ENCODE results near the gene LHPP. TPM values are rescaled to one million over a fixed set of nuclear protein-coding genes. Genes with fewer than 3 reads are reported as not detected.

Gene LHPP
- total RNA-seq, 1 experiment from 2014 or later, result 3.7 TPM

GRCh38 chr10:124605856-124606812 is 144.5 kb downstream of the LHPP start:
- no TSS peak for BruUV-seq (replicated peaks)
- Mint-ChIP-seq H3K36me3 (ENCODE audit: insufficient read depth, unreplicated experiment) (no peaks in the 10 kb centered on the region), H3K9me3 (ENCODE audit: unreplicated experiment) (no peaks in the 10 kb centered on the region), H3K4me1 (ENCODE audit: insufficient read depth, unreplicated experiment) (no peaks in the 10 kb centered on the region), H3K27me3 (ENCODE audit: insufficient read depth, unreplicated experiment) (no peaks in the 10 kb centered on the region), H3K4me3 (ENCODE audit: unreplicated experiment) (no peak overlapping the region), H3K27ac (ENCODE audit: low read depth, unreplicated experiment) (no peak overlapping the region)
- no peak for TF ChIP-seq CTCF (IDR thresholded peaks at IDR 0.05; ENCODE audit: unreplicated experiment)
- POLR2A ChIA-PET, result no interaction called here
- intact Hi-C loops (cut with micrococcal nuclease), result no loop called here
- CTCF ChIA-PET, result no interaction called here
- no peak for DNase-seq (ENCODE audit: unreplicated experiment)

- CTCF ChIA-PET, result no interaction called here
Measured at GRCh38 chr10:124606822-124607221, 145.2 kb downstream of the LHPP start.

GRCh38 chr10:124607693-124608092 is 146.1 kb downstream of the LHPP start:
- H3K36me3 Mint-ChIP-seq (ENCODE audit: insufficient read depth, unreplicated experiment), result peaks cover 5% of the 10 kb centered on the region
- no peaks in the 10 kb centered on the region for H3K9me3 Mint-ChIP-seq (ENCODE audit: unreplicated experiment)
- H3K27me3 Mint-ChIP-seq (ENCODE audit: insufficient read depth, unreplicated experiment), result no peaks in the 10 kb centered on the region
- no peak for DNase-seq (ENCODE audit: unreplicated experiment)
- TF ChIP-seq CTCF (IDR thresholded peaks at IDR 0.05; ENCODE audit: unreplicated experiment), result no peak
- intact Hi-C loops (cut with micrococcal nuclease), result no loop called here
- no peaks in the 10 kb centered on the region for H3K4me1 Mint-ChIP-seq (ENCODE audit: insufficient read depth, unreplicated experiment)
- CTCF ChIA-PET, result interaction anchor here (0.6 kb wide), 2 partner anchors 40 to 54 kb away, joined by 3 read pairs; no protein-coding TSS in a partner anchor
- H3K4me3 Mint-ChIP-seq (ENCODE audit: unreplicated experiment), result no peak overlapping the region
- no TSS peak for BruUV-seq (replicated peaks)
- H3K27ac Mint-ChIP-seq (ENCODE audit: low read depth, unreplicated experiment), result no peak overlapping the region
- POLR2A ChIA-PET, result no interaction called here

More at GRCh38 chr10:124606822-124607221, 145.2 kb downstream of the LHPP start:
- H3K27ac Mint-ChIP-seq (ENCODE audit: low read depth, unreplicated experiment), result no peak overlapping the region
- intact Hi-C loops (cut with micrococcal nuclease), result no loop called here
- H3K4me1 Mint-ChIP-seq (ENCODE audit: insufficient read depth, unreplicated experiment), result no peaks in the 10 kb centered on the region
- DNase-seq (ENCODE audit: unreplicated experiment), result no peak
- no peak overlapping the region for H3K4me3 Mint-ChIP-seq (ENCODE audit: unreplicated experiment)
- H3K36me3 Mint-ChIP-seq (ENCODE audit: insufficient read depth, unreplicated experiment), result peaks cover 1% of the 10 kb centered on the region
- no peaks in the 10 kb centered on the region for H3K27me3 Mint-ChIP-seq (ENCODE audit: insufficient read depth, unreplicated experiment)
- BruUV-seq (replicated peaks), result no TSS peak
- no peak for TF ChIP-seq CTCF (IDR thresholded peaks at IDR 0.05; ENCODE audit: unreplicated experiment)
- H3K9me3 Mint-ChIP-seq (ENCODE audit: unreplicated experiment), result no peaks in the 10 kb centered on the region
- POLR2A ChIA-PET, result interaction anchor here (0.7 kb wide), 1 partner anchor 822 kb away, joined by 3 read pairs; no protein-coding TSS in a partner anchor

GRCh38 chr10:124608093-124608721 is 146.6 kb downstream of the LHPP start:
- Mint-ChIP-seq H3K4me1 (ENCODE audit: insufficient read depth, unreplicated experiment) (no peaks in the 10 kb centered on the region), H3K9me3 (ENCODE audit: unreplicated experiment) (no peaks in the 10 kb centered on the region), H3K27me3 (ENCODE audit: insufficient read depth, unreplicated experiment) (no peaks in the 10 kb centered on the region), H3K36me3 (ENCODE audit: insufficient read depth, unreplicated experiment) (peaks cover 5% of the 10 kb centered on the region), H3K4me3 (ENCODE audit: unreplicated experiment) (no peak overlapping the region), H3K27ac (ENCODE audit: low read depth, unreplicated experiment) (no peak overlapping the region)
- ChIA-PET POLR2A (no interaction called here), CTCF (no interaction called here)
- TF ChIP-seq CTCF (IDR thresholded peaks at IDR 0.05; ENCODE audit: unreplicated experiment), result no peak
- no peak for DNase-seq (ENCODE audit: unreplicated experiment)
- BruUV-seq (replicated peaks), result no TSS peak
- intact Hi-C loops (cut with micrococcal nuclease), result no loop called here
